Measurements from ENCODE around the gene AWAT2.

GRCh38 chrX:70043685-70044084 lies 6.1 kb downstream of the AWAT2 start:
- TF ChIP-seq CTCF (IDR thresholded peaks at IDR 0.05) (no peak), POLR2A (IDR thresholded peaks at IDR 0.05) (no peak)

Measured in ovary (tissue), 3 donors.